HK-2 (cell line): Measurements from ENCODE around the gene POLE.

Experiments
- DNase-seq: peaks from one replicate; pipeline ENCODE4 v3.0.0-alpha.2; 2018; ENCODE audit not compliant: unreplicated experiment

Gene POLE

GRCh38 chr12:132597333-132598316 lies 89.5 kb downstream of the POLE start:
- DNase-seq = no peak

- DNase-seq = peak; percentile 61
Measured at GRCh38 chr12:132596016-132596415, 91.1 kb downstream of the POLE start.

GRCh38 chr12:132595183-132595582 lies 92.0 kb downstream of the POLE start:
- DNase-seq = no peak

GRCh38 chr12:132593938-132594358 lies 93.2 kb downstream of the POLE start:
- DNase-seq = no peak

GRCh38 chr12:132593521-132593920 lies 93.6 kb downstream of the POLE start:
- no peak for DNase-seq

GRCh38 chr12:132593071-132593470 lies 94.1 kb downstream of the POLE start:
- no peak for DNase-seq

GRCh38 chr12:132592282-132592970 lies 94.7 kb downstream of the POLE start:
- no peak for DNase-seq

- DNase-seq = no peak
Measured at GRCh38 chr12:132591107-132591935, 95.8 kb downstream of the POLE start.

GRCh38 chr12:132588821-132589669 lies 98.1 kb downstream of the POLE start:
- DNase-seq = no peak

GRCh38 chr12:132588319-132588718 lies 98.8 kb downstream of the POLE start:
- no peak for DNase-seq

GRCh38 chr12:132587781-132588180 lies 99.4 kb downstream of the POLE start:
- DNase-seq = no peak

GRCh38 chr12:132586929-132587328 lies 100.2 kb downstream of the POLE start:
- DNase-seq = no peak

- no peak for DNase-seq
Measured at GRCh38 chr12:132585177-132585576, 102.0 kb downstream of the POLE start.

- no peak for DNase-seq
Measured at GRCh38 chr12:132584429-132584828, 102.7 kb downstream of the POLE start.

GRCh38 chr12:132583736-132584135 lies 103.4 kb downstream of the POLE start:
- no peak for DNase-seq

GRCh38 chr12:132583411-132583710 lies 103.8 kb downstream of the POLE start:
- no peak for DNase-seq

- no peak for DNase-seq
Measured at GRCh38 chr12:132582582-132583410, 104.3 kb downstream of the POLE start.

- DNase-seq = no peak
Measured at GRCh38 chr12:132582058-132582420, 105.1 kb downstream of the POLE start.

GRCh38 chr12:132581348-132582057 lies 105.6 kb downstream of the POLE start:
- no peak for DNase-seq
